HepG2 (cell line): ENCODE measurements around the gene ACBD3. TPM values are rescaled to one million over a fixed set of nuclear protein-coding genes. Genes with fewer than 3 reads are reported as not detected.
A peak's percentile ranks its signal among the peaks of the same experiment; 100 is the strongest.

ENCODE experiments used
- ATAC-seq: fragments of 200-7000 bp; cut with Tn5 transposase; 3 replicates; pipeline ENCODE4 v1.9.1; 2020; ENCODE audit warnings: mild to moderate bottlenecking, moderate library complexity
- BruUV-seq: library from RNA; stranded (reverse); fragments of 400-500 nt; replicated peaks from 2 replicates; lab custom pipeline; 2021; lab: Mats Ljungman, UMichigan
- CTCF ChIA-PET: fragments of 300-600 bp; formaldehyde crosslinking; extraction: SDS; loops from one replicate; lab custom pipeline; 2021; ENCODE audit warnings: low total read pairs, inconsistent platforms, low intra/inter-chr PET ratio; lab: Yijun Ruan, JAX
- POLR2A ChIA-PET: fragments of 350-600 bp; sonication (Branson Sonifier 250); formaldehyde crosslinking; loops from one replicate; lab custom pipeline; 2020; ENCODE audit warnings: antibody characterized with exemption, inconsistent platforms; lab: Yijun Ruan, JAX
- DNase-seq: peaks from one replicate; pipeline ENCODE4 v3.0.0-alpha.2; 2015; ENCODE audit warnings: low spot score
- FAIRE-seq: peaks from 3 replicates; lab custom pipeline; 2011; peaks lifted over from hg19 to GRCh38; lab: Jason Lieb, UNC
- H2AFZ ChIP-seq: one replicate; pipeline ENCODE4 v1.6.1; 2011; ENCODE audit warnings: low read length, inconsistent platforms
- H3K27ac ChIP-seq: fragments of 300-600 bp; 3 replicates; pipeline ENCODE4 v1.8.0; 2011; ENCODE audit warnings: mixed run types, mild to moderate bottlenecking, mixed read lengths, low read length, inconsistent platforms; ENCODE audit not compliant: insufficient read depth; ENCODE audit errors: extremely low read length
- H3K27me3 ChIP-seq, 2 experiments: fragments of 200-600 bp in 1 of 2; 2 replicates in 1 of 2; 3 replicates in 1 of 2; pipeline versions ENCODE4 v1.6.0 to v1.8.0; 2011; ENCODE audit warnings: low read length in 2 of 2, mild to moderate bottlenecking in 2 of 2, moderate library complexity in 2 of 2, inconsistent platforms in 1 of 2; ENCODE audit not compliant: insufficient read depth in 2 of 2, control insufficient read depth in 1 of 2
- H3K36me3 ChIP-seq, 2 experiments: fragments of 200-600 bp in 1 of 2; replicated peaks in 1 of 2; 2 replicates in 1 of 2; 3 replicates in 1 of 2; pipeline versions ENCODE4 v1.5.1 to v1.8.0; 2011; ENCODE audit warnings: low read length in 2 of 2, inconsistent platforms in 1 of 2; ENCODE audit not compliant: insufficient read depth in 2 of 2, control insufficient read depth in 1 of 2
- H3K4me1 ChIP-seq: 2 replicates; pipeline ENCODE4 v1.5.1; 2012; ENCODE audit warnings: low read length, inconsistent platforms; ENCODE audit not compliant: insufficient read depth
- H3K4me2 ChIP-seq: 2 replicates; pipeline ENCODE4 v1.6.0; 2011; ENCODE audit warnings: low read depth, low read length, inconsistent platforms
- H3K4me3 ChIP-seq, 3 experiments: fragments of 200-600 bp in 1 of 3; sonication (generic), shearing (Covaris generic) in 1 of 3; replicated peaks in 1 of 3; 2 replicates each; pipeline ENCODE4 v1.5.1; 2011 to 2016; ENCODE audit warnings: low read length in 3 of 3, inconsistent platforms in 2 of 3, low read depth in 2 of 3, mild to moderate bottlenecking in 2 of 3, control low read depth in 1 of 3, mixed read lengths in 1 of 3; ENCODE audit not compliant: insufficient read depth in 1 of 3
- H3K79me2 ChIP-seq: one replicate; pipeline ENCODE4 v1.6.1; 2011; ENCODE audit warnings: low read length, inconsistent platforms; ENCODE audit not compliant: insufficient read depth
- H3K9ac ChIP-seq: 2 replicates; pipeline ENCODE4 v1.6.0; 2011; ENCODE audit warnings: mild to moderate bottlenecking, low read depth, low read length, inconsistent platforms; ENCODE audit not compliant: insufficient read depth
- H3K9me3 ChIP-seq: 2 replicates; pipeline ENCODE4 v1.5.1; 2012; ENCODE audit warnings: mild to moderate bottlenecking, low read length
- H4K20me1 ChIP-seq: 2 replicates; pipeline ENCODE4 v1.6.0; 2011; ENCODE audit warnings: inconsistent platforms, mild to moderate bottlenecking, low read length, moderate library complexity; ENCODE audit not compliant: insufficient read depth
- WGBS: methylation state at CpG from one replicate; pipeline ENCODE4 v1.1.6; 2017; ENCODE audit warnings: low lambda C conversion rate; 5-methylcytosine and 5-hydroxymethylcytosine counted together
- in situ Hi-C: cut with HindIII; loops from 2 replicates; pipeline ENCODE4 v1.10.0; 2017; ENCODE audit warnings: low pct_unique_long_range_greater_than_20kb; ENCODE audit not compliant: extremely low pct_ligation_motif_present
- intact Hi-C: fragments of 100-400 bp; cut with micrococcal nuclease; formaldehyde crosslinking; loops from one replicate; pipeline ENCODE4 v1.10.0; 2022; ENCODE audit not compliant: unreplicated experiment
- polyA plus RNA-seq, 8 experiments: library from polyadenylated mRNA; depleted of rRNA in 3 of 8; stranded (reverse) in 7 of 8; unstranded in 1 of 8; fragments of >200 nt; fragmentation: Illumina TruSeq in 4 of 8; extraction: Trizol in 4 of 8; gene quantifications; 2 replicates each; pipeline versions ENCODE4 v1.2.1 to v1.2.3, GENCODE V29; 2011 to 2016; ENCODE audit warnings: low read depth in 4 of 8, missing spikeins in 1 of 8, mixed read lengths in 1 of 8; ENCODE audit not compliant: insufficient read depth in 1 of 8
- total RNA-seq, 5 experiments: library from RNA; depleted of rRNA; stranded (reverse); fragments of >200 nt; fragmentation: Illumina TruSeq; extraction: Trizol; gene quantifications; 2 replicates each; pipeline ENCODE4 v1.2.3, GENCODE V29; 2016; ENCODE audit warnings: low read depth in 1 of 5
- TF ChIP-seq, protein P1 (sequence below): sonication (generic); formaldehyde crosslinking; IDR thresholded peaks from 2 replicates; pipeline ENCODE4 v1.4.0; 2020; ENCODE audit warnings: low read depth, missing genetic modification reagents
- TF ChIP-seq, protein P2 (sequence below): sonication (generic); formaldehyde crosslinking; IDR thresholded peaks from 2 replicates; pipeline ENCODE4 v1.5.0; 2020; ENCODE audit warnings: mild to moderate bottlenecking, missing genetic modification reagents

ACBD3 gene
- total and polyA plus RNA-seq, 2 of the 13 experiments (the other 11 are each of a cell fraction or from before 2014, with no cell fraction given) = 24.3 to 39.3 TPM

DNA sequence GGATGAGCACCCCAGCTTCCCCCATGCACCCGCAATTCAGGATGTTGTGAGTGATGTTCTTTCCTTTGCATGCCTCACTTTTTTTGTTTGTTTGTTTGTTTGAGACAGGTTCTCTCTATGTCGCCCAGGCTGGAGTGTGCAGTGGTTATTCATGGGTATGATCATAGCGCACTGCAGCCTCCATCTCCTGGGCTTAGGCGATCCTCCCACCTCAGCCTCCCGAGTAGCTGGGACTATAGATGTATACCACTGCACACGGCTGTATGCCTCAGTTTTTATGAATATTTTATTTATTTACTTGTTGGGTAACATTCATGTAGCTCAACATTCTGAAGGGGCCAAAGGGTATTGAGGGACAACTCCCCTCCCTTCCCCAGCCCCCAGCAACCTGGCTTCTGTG lies 69.2 kb downstream of the ACBD3 start:
- H2AFZ ChIP-seq = no peak overlapping the region
- H3K4me2 ChIP-seq = no peak overlapping the region
- no peaks in the 10 kb centered on the region for H3K9me3 ChIP-seq
- TF ChIP-seq, protein P1, sequence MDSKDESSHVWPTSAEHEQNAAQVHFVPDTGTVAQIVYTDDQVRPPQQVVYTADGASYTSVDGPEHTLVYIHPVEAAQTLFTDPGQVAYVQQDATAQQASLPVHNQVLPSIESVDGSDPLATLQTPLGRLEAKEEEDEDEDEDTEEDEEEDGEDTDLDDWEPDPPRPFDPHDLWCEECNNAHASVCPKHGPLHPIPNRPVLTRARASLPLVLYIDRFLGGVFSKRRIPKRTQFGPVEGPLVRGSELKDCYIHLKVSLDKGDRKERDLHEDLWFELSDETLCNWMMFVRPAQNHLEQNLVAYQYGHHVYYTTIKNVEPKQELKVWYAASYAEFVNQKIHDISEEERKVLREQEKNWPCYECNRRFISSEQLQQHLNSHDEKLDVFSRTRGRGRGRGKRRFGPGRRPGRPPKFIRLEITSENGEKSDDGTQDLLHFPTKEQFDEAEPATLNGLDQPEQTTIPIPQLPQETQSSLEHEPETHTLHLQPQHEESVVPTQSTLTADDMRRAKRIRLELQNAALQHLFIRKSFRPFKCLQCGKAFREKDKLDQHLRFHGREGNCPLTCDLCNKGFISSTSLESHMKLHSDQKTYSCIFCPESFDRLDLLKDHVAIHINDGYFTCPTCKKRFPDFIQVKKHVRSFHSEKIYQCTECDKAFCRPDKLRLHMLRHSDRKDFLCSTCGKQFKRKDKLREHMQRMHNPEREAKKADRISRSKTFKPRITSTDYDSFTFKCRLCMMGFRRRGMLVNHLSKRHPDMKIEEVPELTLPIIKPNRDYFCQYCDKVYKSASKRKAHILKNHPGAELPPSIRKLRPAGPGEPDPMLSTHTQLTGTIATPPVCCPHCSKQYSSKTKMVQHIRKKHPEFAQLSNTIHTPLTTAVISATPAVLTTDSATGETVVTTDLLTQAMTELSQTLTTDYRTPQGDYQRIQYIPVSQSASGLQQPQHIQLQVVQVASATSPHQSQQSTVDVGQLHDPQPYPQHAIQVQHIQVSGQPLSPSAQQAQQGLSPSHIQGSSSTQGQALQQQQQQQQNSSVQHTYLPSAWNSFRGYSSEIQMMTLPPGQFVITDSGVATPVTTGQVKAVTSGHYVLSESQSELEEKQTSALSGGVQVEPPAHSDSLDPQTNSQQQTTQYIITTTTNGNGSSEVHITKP (CRISPR knock-in tag) = no peak
- TF ChIP-seq, protein P2, sequence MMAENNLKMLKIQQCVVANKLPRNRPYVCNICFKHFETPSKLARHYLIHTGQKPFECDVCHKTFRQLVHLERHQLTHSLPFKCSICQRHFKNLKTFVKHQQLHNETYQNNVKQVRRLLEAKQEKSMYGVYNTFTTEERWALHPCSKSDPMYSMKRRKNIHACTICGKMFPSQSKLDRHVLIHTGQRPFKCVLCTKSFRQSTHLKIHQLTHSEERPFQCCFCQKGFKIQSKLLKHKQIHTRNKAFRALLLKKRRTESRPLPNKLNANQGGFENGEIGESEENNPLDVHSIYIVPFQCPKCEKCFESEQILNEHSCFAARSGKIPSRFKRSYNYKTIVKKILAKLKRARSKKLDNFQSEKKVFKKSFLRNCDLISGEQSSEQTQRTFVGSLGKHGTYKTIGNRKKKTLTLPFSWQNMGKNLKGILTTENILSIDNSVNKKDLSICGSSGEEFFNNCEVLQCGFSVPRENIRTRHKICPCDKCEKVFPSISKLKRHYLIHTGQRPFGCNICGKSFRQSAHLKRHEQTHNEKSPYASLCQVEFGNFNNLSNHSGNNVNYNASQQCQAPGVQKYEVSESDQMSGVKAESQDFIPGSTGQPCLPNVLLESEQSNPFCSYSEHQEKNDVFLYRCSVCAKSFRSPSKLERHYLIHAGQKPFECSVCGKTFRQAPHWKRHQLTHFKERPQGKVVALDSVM (CRISPR knock-in tag) = peak; percentile 76
- ChIA-PET CTCF (no interaction called here), POLR2A (interaction anchor here (1.9 to 2.8 kb wide), 2 partner anchors 52 to 55 kb away, joined by 5 to 11 read pairs; partner anchors contain the start of gene H3-3A)
- FAIRE-seq = no peak
- H3K27me3 ChIP-seq = peaks cover 2 to 45% of the 10 kb centered on the region in 2 experiments; a peak in 4 of 5 replicates
- H3K79me2 ChIP-seq = no peaks in the 10 kb centered on the region
- DNase-seq = no peak
- in situ Hi-C loops = no loop called here
- WGBS = 54% methylated on average over 6 of the region's 6 CpGs
- H3K36me3 ChIP-seq = no peaks in the 10 kb centered on the region
- peaks cover 41% of the 10 kb centered on the region for H3K4me1 ChIP-seq
- H3K4me3 ChIP-seq = no peak overlapping the region
- H3K9ac ChIP-seq = no peak overlapping the region
- BruUV-seq = no TSS peak
- H4K20me1 ChIP-seq = no peaks in the 10 kb centered on the region
- no peak overlapping the region for H3K27ac ChIP-seq
- intact Hi-C loops = no loop called here
- ATAC-seq = no peak
